ENCODE measurements around the gene LNX1. TPM values are rescaled to one million over a fixed set of nuclear protein-coding genes. Genes with fewer than 3 reads are reported as not detected.
A peak's percentile ranks its signal among the peaks of the same experiment; 100 is the strongest.

LNX1 gene
- polyA plus RNA-seq, 1 experiment, result 2.6 TPM

GRCh38 chr4:53622739-53623151 is 31.5 kb upstream of the LNX1 start:
- TF ChIP-seq CTCF (IDR thresholded peaks at IDR 0.05; ENCODE audit: low read depth, low read length), result no peak
- no peaks in the 10 kb centered on the region for H3K27me3 ChIP-seq (ENCODE audit: control insufficient read depth, insufficient read depth, low read length)
- POLR2A ChIA-PET, result interaction anchor here (0.8 kb wide), 1 partner anchor 239 kb away, joined by 6 read pairs; no protein-coding TSS in a partner anchor
- CTCF ChIA-PET, result interaction anchor here (1.5 kb wide), 1 partner anchor 611 kb away, joined by 4 read pairs; no protein-coding TSS in a partner anchor
- H3K9me3 ChIP-seq (ENCODE audit: control insufficient read depth, insufficient read depth, low read length), result no peaks in the 10 kb centered on the region
- no peak overlapping the region for H3K4me3 ChIP-seq (ENCODE audit: low read depth, low read length)
- no peak overlapping the region for H3K27ac ChIP-seq (ENCODE audit: low read depth, low read length)
- DNase-seq (ENCODE audit: low read depth, low spot score), result peak; percentile 53

- ChIA-PET CTCF (no interaction called here), POLR2A (no interaction called here)
- Histone ChIP-seq H3K27ac (ENCODE audit: low read depth, low read length) (no peak overlapping the region), H3K4me3 (ENCODE audit: low read depth, low read length) (no peak overlapping the region), H3K9me3 (ENCODE audit: control insufficient read depth, insufficient read depth, low read length) (no peaks in the 10 kb centered on the region), H3K27me3 (ENCODE audit: control insufficient read depth, insufficient read depth, low read length) (no peaks in the 10 kb centered on the region)
- TF ChIP-seq CTCF (IDR thresholded peaks at IDR 0.05; ENCODE audit: low read depth, low read length), result 0 out of 2 replicates have a peak, but pooled peaks have one; percentile 22
- no peak for DNase-seq (ENCODE audit: low read depth, low spot score)
Observed at GRCh38 chr4:53620956-53621355, 29.7 kb upstream of the LNX1 start.

DNA sequence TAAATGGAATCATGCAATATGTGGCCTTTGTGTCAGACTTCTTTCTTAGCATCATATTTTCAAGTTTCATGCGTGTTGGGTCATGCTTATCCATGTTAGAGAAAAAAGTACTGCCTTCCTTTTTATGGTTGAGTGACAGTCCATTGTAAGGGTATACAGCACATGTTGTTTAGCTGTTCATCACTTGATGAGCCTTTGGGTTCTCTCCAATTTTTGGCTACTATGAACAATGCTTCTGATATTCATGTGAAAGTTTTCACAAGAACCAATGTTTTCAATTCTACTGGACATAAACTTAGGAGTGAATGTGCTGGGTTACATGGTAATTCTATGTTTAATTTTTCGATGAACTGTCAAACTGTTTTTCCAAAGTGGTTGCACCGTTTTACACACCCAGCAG is 28.1 kb upstream of the LNX1 start:
- no peak for DNase-seq (ENCODE audit: low read depth, low spot score)

DNA sequence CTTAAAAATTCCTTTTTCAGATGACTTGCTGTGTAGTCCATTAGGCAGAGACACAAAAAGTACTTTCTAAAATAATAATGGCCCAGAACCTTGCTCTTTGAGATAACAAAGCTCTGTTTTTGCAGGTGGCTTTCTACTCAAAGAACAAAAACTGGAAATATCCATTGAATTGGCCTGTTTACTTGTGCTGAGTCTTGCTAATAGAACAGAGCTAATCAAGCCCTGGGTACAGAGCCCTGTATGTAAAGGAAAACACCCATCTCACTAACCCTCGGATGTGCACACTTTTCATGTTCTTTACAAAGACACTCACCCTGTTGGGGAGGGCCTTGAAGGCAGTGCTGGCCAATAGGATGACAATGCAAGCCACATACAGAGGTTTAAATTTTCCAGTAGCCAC is 27.0 kb upstream of the LNX1 start:
- CTCF ChIA-PET, result interaction anchor here (1.2 kb wide), 1 partner anchor 23 kb away, joined by 3 read pairs; no protein-coding TSS in a partner anchor
- Histone ChIP-seq H3K9me3 (ENCODE audit: control insufficient read depth, insufficient read depth, low read length) (no peaks in the 10 kb centered on the region), H3K27me3 (ENCODE audit: control insufficient read depth, insufficient read depth, low read length) (no peaks in the 10 kb centered on the region), H3K27ac (ENCODE audit: low read depth, low read length) (no peak overlapping the region), H3K4me3 (ENCODE audit: low read depth, low read length) (no peak overlapping the region)
- POLR2A ChIA-PET, result no interaction called here
- DNase-seq (ENCODE audit: low read depth, low spot score), result no peak
- TF ChIP-seq CTCF (IDR thresholded peaks at IDR 0.05; ENCODE audit: low read depth, low read length), result no peak

More for the DNA sequence above, 28.1 kb upstream of the LNX1 start:
- H3K27me3 ChIP-seq (ENCODE audit: control insufficient read depth, insufficient read depth, low read length), result no peaks in the 10 kb centered on the region
- no peak overlapping the region for H3K27ac ChIP-seq (ENCODE audit: low read depth, low read length)
- POLR2A ChIA-PET, result no interaction called here
- no peak overlapping the region for H3K4me3 ChIP-seq (ENCODE audit: low read depth, low read length)
- TF ChIP-seq CTCF (IDR thresholded peaks at IDR 0.05; ENCODE audit: low read depth, low read length), result no peak
- H3K9me3 ChIP-seq (ENCODE audit: control insufficient read depth, insufficient read depth, low read length), result no peaks in the 10 kb centered on the region
- CTCF ChIA-PET, result no interaction called here

GRCh38 chr4:53617101-53617680 is 25.9 kb upstream of the LNX1 start:
- Histone ChIP-seq H3K9me3 (ENCODE audit: control insufficient read depth, insufficient read depth, low read length) (no peaks in the 10 kb centered on the region), H3K4me3 (ENCODE audit: low read depth, low read length) (no peak overlapping the region), H3K27me3 (ENCODE audit: control insufficient read depth, insufficient read depth, low read length) (no peaks in the 10 kb centered on the region), H3K27ac (ENCODE audit: low read depth, low read length) (no peak overlapping the region)
- ChIA-PET POLR2A (no interaction called here), CTCF (interaction anchor here (0.9 to 1.3 kb wide), 4 partner anchors 127 to 617 kb away, joined by 3 read pairs; no protein-coding TSS in a partner anchor)
- no peak for TF ChIP-seq CTCF (IDR thresholded peaks at IDR 0.05; ENCODE audit: low read depth, low read length)
- no peak for DNase-seq (ENCODE audit: low read depth, low spot score)
